Stimulated activated CD4-positive, alpha-beta T cell treated with anti-CD3 and anti-CD28 coated beads, Interleukin-15, amount 100 ng/mL, for 1 hour (primary cell): ENCODE data around the gene PRMT6.
"Not testable (repeated sequence)": the region's sequence is repeated elsewhere in the genome, so short reads cannot be mapped to it uniquely, and the experiment has no call there.

Experiments
- DNase-seq, 2 donors: peaks; one replicate each; pipeline ENCODE4 v3.0.0-alpha.2; 2020; ENCODE audit warnings: low read depth in 1 of 2, low spot score in 1 of 2

The PRMT6 gene

DNA sequence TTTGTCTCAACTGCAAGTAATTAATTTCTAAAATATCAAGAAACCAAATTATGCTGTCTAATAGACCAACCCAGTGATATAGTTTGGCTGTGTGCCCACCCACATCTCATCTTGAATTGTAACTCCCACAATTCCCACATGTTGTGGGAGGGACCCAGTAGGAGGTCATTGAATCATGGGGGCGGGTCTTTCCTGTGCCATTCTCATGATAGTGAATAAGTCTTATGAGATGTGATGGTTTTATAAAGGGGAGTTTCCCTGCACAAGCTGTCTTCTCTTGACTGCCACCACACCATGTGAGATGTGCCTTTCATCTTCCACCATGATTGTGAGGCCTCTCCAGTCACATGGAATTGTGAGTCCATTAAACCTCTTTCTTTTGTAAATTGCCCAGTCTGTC, 36.9 kb downstream of the PRMT6 start:
- DNase-seq = not testable (repeated sequence)

DNA sequence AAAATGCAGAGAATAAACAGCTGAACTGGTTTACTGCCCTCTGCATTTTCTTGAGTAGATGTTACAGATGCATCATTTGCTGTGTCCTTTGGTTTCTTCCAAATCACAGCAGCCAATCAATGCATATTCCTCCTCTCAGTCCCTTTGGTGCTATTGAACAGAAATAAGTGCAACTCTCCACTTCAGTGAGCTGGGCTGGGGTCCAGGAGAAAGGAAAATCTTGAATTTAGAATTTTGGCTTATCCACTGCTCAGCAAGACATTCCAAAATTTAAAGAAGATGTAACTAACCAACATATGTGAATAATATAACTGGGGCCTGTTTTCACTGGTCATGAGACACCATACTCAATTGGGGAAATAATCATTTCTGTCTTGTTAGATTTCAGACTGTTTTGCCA, 39.2 kb downstream of the PRMT6 start:
- DNase-seq = no peak

- no peak for DNase-seq
Measured at GRCh38 chr1:107096690-107097089, 40.2 kb downstream of the PRMT6 start.

- DNase-seq = no peak
Measured at GRCh38 chr1:107098961-107099360, 42.5 kb downstream of the PRMT6 start.

DNA sequence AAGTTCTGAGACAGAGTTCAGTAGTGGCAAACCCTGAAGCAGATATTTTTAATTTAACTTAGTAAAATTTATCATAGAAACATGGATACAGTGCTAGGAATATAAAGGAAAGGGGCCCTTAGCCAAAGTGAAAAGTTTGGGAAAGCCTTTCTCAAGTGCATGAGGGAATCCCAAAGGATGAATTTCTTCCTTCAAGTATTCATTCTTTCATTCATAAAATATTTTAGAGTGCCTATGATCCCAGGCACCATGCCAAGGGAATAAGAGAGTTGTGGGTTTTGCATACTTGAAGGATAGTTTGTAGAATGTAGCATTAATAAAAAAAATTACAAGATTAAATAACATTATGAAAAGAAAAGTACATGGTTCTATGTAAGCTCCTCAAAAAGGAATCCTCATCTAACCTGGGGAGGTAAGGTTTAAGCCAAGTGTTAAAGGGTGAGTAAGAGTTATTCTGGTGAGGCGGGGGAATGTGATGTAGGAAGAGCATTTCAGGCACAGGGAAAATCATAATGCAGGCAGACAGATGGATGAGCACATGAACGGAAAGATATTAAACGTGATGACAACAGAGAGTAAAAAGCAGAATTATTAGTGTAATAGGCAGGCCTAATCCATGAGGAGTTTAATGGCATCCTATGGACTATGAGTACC, 44.0 kb downstream of the PRMT6 start:
- no peak for DNase-seq

DNA sequence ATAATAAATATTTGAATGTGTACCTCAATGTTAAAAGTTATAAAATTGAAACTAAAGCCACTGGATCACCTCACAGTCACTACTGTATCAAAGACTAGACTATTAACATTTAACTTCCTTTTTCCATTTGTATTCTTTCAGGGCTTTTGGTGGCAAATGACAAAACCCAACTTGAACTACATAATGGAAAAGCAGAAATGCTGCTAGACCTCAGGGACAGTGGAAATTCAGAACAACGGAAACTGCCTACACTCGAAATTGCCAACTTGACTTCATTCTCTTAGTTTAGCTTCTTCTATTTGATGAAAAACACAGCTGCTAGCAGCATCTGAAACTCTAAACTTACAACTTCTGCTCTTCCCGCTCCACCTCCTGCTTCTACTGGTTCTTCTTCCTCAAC, 49.4 kb downstream of the PRMT6 start:
- no peak for DNase-seq
